GM13976 (cell line): Measurements from ENCODE around the gene HUNK.

Experiments
- DNase-seq: peaks from one replicate; pipeline ENCODE4 v3.0.0; 2012; ENCODE audit warnings: low spot score
- CTCF ChIP-seq: IDR thresholded peaks from 2 replicates; pipeline ENCODE4 v1.5.1; 2012; ENCODE audit warnings: borderline replicate concordance, mild to moderate bottlenecking; ENCODE audit not compliant: insufficient read depth; ENCODE audit errors: extremely low read depth, missing control alignments, control extremely low read depth
- in situ Hi-C: fragments of 300-500 bp; cut with MboI; formaldehyde crosslinking; loops from one replicate; pipeline ENCODE4 v1.12.0; 2022; ENCODE audit warnings: low sequenced_read_pairs, mixed read lengths, inconsistent platforms; ENCODE audit not compliant: unreplicated experiment

HUNK gene

GRCh38 chr21:31838586-31839355 is 34.0 kb upstream of the HUNK start:
- no peak for DNase-seq
- in situ Hi-C loops: no loop called here
- TF ChIP-seq CTCF: no peak

- TF ChIP-seq CTCF: no peak
- in situ Hi-C loops: no loop called here
- no peak for DNase-seq
Measured at GRCh38 chr21:31844206-31844605, 28.6 kb upstream of the HUNK start.

GRCh38 chr21:31845151-31845729 is 27.6 kb upstream of the HUNK start:
- in situ Hi-C loops: no loop called here
- no peak for DNase-seq
- TF ChIP-seq CTCF: no peak

GRCh38 chr21:31846690-31847089 is 26.1 kb upstream of the HUNK start:
- TF ChIP-seq CTCF: no peak
- DNase-seq: no peak

GRCh38 chr21:31847761-31848160 is 25.1 kb upstream of the HUNK start:
- TF ChIP-seq CTCF: no peak
- no peak for DNase-seq
- in situ Hi-C loops: no loop called here

More at GRCh38 chr21:31846690-31847089, 26.1 kb upstream of the HUNK start:
- in situ Hi-C loops: no loop called here

GRCh38 chr21:31848326-31848985 is 24.4 kb upstream of the HUNK start:
- TF ChIP-seq CTCF: no peak
- in situ Hi-C loops: no loop called here
- DNase-seq: no peak
